Placental pericyte (primary cell): Measurements from ENCODE around the gene DDX42. TPM values are rescaled to one million over a fixed set of nuclear protein-coding genes. Genes with fewer than 3 reads are reported as not detected.

Experiments used
- total RNA-seq: library from RNA; depleted of rRNA; stranded (reverse); fragments of >200 nt; gene quantifications from 2 replicates; pipeline ENCODE4 v1.2.3, GENCODE V29; 2012

The DDX42 gene
- 71.2 and 81.4 TPM in 2 replicates for total RNA-seq

GRCh38 chr17:63774141-63774968 lies at the start of gene DDX42:
DDX42 (plus strand) TSS chr17:63774170; CDS start chr17:63787050, 12,880 bp downstream.

GRCh38 chr17:63741408-63742173 lies 32.4 kb upstream of the DDX42 start, which contains the start of gene STRADA:
STRADA (minus strand) TSS chr17:63741799; CDS start chr17:63728369, 13,430 bp downstream.

GRCh38 chr17:63773272-63774140 lies 464 bp upstream of the DDX42 start, which contains the start of gene CCDC47:
CCDC47 (minus strand) TSS chr17:63773597; CDS start chr17:63766175, 7,422 bp downstream.

GRCh38 chr17:63827002-63827800 lies 53.2 kb downstream of the DDX42 start, which contains the start of the genes FTSJ3 and PSMC5:
FTSJ3 (minus strand) TSS chr17:63827663; CDS start chr17:63826902, 761 bp downstream.
PSMC5 (plus strand) TSS chr17:63827431; CDS start chr17:63827491, 60 bp downstream.

GRCh38 chr17:63842540-63843386 lies 68.8 kb downstream of the DDX42 start, which contains the start of gene SMARCD2:
SMARCD2 (minus strand) TSS chr17:63842685; CDS start chr17:63842674, 11 bp downstream.

Other genes starting within 250 kb of the DDX42 start
- 28.0 and 45.7 TPM in 2 replicates for gene DCAF7, start 223.7 kb upstream of the DDX42 start, total RNA-seq
- 14.2 and 23.5 TPM in 2 replicates for gene TACO1, start 173.3 kb upstream of the DDX42 start, total RNA-seq
- gene MAP3K3, start 151.8 kb upstream of the DDX42 start, total RNA-seq, result 41.1 and 43.2 TPM in 2 replicates
- gene LIMD2, start 74.0 kb upstream of the DDX42 start, total RNA-seq, result 9.9 and 16.6 TPM in 2 replicates
- gene STRADA, start 32.4 kb upstream of the DDX42 start, total RNA-seq, result 19.3 and 35.8 TPM in 2 replicates
- 64.7 and 105 TPM in 2 replicates for gene CCDC47, start 573 bp upstream of the DDX42 start, total RNA-seq
- 41.9 and 47.3 TPM in 2 replicates for gene PSMC5, start 53.3 kb downstream of the DDX42 start, total RNA-seq
- gene FTSJ3, start 53.5 kb downstream of the DDX42 start, total RNA-seq, result 38.5 and 71.2 TPM in 2 replicates
- 70.2 and 88.3 TPM in 2 replicates for gene SMARCD2, start 68.5 kb downstream of the DDX42 start, total RNA-seq
- gene CSH2, start 99.5 kb downstream of the DDX42 start, total RNA-seq, result 0.14 TPM in 1 of 2 replicates, not detected in the other
- not detected in 2 replicates for gene GH2, start 107.8 kb downstream of the DDX42 start, total RNA-seq
- gene CSH1, start 122.4 kb downstream of the DDX42 start, total RNA-seq, result not detected in 2 replicates
- gene CSHL1, start 137.1 kb downstream of the DDX42 start, total RNA-seq, result not detected in 2 replicates
- not detected in 2 replicates for gene GH1, start 144.7 kb downstream of the DDX42 start, total RNA-seq
- not detected in 2 replicates for gene CD79B, start 158.2 kb downstream of the DDX42 start, total RNA-seq
- gene SCN4A, start 198.7 kb downstream of the DDX42 start, total RNA-seq, result under 0.01 TPM in 1 of 2 replicates, not detected in the other
- gene PRR29, start 224.2 kb downstream of the DDX42 start, total RNA-seq, result 0.14 and 0.44 TPM in 2 replicates
- gene ICAM2, start 246.5 kb downstream of the DDX42 start, total RNA-seq, result 2.4 and 2.7 TPM in 2 replicates